ENCODE measurements around the gene MND1.

The MND1 gene

GRCh38 chr4:153432965-153433753 lies 88.7 kb downstream of the MND1 start:
- Histone ChIP-seq H3K4me3 (no peak overlapping the region), H3K27ac (peak overlapping the region in 1 of 2 donors; percentile 45)
- DNase-seq (ENCODE audit: low spot score) = no peak
- peak; percentile 29 for TF ChIP-seq CTCF (IDR thresholded peaks at IDR 0.05)

- DNase-seq (ENCODE audit: low spot score) = no peak
- H3K4me3 ChIP-seq = no peak overlapping the region
- H3K27ac ChIP-seq = no peak overlapping the region
- no peak for TF ChIP-seq CTCF (IDR thresholded peaks at IDR 0.05)
Observed at GRCh38 chr4:153433754-153434105, 89.2 kb downstream of the MND1 start.

- no peak for DNase-seq (ENCODE audit: low spot score)
- no peak for TF ChIP-seq CTCF (IDR thresholded peaks at IDR 0.05)
- Histone ChIP-seq H3K27ac (no peak overlapping the region), H3K4me3 (no peak overlapping the region)
Observed at GRCh38 chr4:153434190-153434589, 89.7 kb downstream of the MND1 start.

GRCh38 chr4:153438916-153439756 lies 94.6 kb downstream of the MND1 start:
- Histone ChIP-seq H3K4me3 (peak overlapping the region; percentile 34), H3K27ac (peak overlapping the region; percentile 8 to 54)
- no peak for TF ChIP-seq CTCF (IDR thresholded peaks at IDR 0.05)
- no peak for DNase-seq (ENCODE audit: low spot score)

- H3K27ac ChIP-seq = no peak overlapping the region
- no peak for TF ChIP-seq CTCF (IDR thresholded peaks at IDR 0.05)
- H3K4me3 ChIP-seq = no peak overlapping the region
- DNase-seq (ENCODE audit: low spot score) = no peak
Observed at GRCh38 chr4:153439831-153440230, 95.3 kb downstream of the MND1 start.

- H3K4me3 ChIP-seq = no peak overlapping the region
- H3K27ac ChIP-seq = no peak overlapping the region
- DNase-seq (ENCODE audit: low spot score) = no peak
- no peak for TF ChIP-seq CTCF (IDR thresholded peaks at IDR 0.05)
Observed at GRCh38 chr4:153440475-153440874, 96.0 kb downstream of the MND1 start.

All from coronary artery (tissue), 2 donors.